ENCODE measurements around the gene CFAP43.

The CFAP43 gene

DNA sequence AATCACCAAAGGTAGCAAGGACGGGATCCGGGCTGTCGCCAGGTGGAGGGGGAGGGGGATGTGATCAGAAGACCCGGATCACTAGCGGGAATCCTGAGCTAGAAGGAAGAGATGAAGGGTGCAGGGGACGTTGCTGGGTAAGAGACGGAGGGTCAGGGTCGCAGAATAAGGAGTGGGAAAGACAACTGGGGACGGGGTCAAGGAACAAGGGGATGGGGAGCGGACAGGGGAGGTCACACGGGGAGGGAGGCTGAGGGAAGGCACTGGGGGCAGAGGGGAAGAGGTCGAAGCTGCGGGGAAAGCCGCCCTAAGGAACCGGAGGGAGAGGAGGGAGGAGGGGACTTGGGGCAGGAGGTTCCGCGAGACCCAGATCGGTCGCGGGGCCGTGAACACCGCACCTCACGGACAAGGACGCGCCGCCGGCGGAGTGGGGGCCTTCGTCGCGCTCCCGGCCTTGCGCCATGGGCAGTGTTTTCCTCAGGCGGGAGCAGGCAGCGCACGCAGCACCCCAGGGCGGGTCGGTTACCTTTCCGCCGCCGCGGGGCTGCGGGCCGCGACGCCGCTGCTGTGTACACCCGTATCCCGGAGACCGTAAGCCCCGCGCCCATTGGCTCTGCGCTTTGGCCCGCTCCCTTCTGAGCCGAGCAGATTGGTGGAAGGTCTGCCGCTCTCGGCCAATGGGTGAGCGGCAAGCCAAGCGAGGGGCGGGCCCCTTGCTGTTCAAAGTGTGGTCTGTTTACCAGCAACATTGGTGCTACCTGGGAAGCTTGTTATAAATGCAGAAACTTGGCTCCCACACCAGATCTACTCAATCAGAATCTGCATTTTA lies at the start of gene CFAP43:
CFAP43 (minus strand) TSS at position 581 of the 829 bp plus-strand sequence; CDS start at position 463, 118 bp downstream.
- peak; percentile 97 for DNase-seq (ENCODE audit: low read depth, low spot score)

DNA sequence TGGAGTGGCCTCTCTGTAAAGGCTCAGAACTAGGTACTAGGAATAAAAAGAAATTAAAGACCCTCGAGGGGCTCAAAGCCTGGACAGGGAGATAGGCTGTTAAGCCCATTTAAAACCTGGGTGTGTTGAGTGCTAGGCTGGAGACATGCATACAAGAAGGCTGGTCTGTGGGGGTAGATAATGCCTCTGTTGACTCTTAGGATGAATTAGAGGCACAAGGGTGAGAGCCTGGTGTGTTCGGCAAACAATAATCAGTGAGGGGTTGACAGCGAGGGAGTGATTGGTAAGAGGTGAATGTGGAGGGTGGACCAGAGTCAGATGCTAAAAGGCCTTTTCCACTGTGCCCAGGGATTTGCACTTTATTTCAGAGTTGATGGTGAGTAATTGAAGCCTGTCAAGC lies 49.5 kb upstream of the CFAP43 start:
- DNase-seq (ENCODE audit: low read depth, low spot score) = no peak

DNA sequence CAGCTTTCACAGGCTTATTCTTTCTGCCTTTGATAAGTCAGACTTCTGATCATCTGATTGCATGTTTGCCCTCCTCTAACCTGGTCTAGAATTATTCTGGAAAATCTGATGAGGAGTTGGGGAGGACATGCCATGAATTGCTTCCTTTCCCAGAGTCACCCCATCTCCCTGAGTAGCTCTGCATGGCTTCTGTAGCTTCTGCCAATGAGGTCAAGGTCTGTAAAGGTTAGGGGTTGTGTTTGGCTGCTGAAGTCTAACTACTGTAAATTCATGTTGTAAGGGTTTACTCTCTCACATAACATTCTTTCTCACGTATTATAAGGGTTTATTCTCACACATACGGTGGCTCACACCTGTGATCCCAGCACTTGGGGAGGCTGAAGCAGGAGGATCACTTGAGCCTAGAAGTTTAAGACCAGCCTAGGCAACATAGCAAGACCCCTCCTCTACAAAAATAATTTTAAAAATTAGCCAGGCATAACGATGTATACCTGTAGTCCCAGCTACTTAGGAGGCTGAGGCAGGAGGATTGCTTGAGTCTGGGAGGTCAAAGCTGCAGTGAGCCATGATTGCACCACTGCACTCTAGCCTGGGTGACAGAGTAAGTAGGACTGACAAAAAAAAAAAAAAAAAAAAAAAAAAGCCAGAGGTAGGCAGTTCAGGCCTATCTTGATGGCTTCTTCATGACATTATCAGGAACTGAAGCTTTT lies 47.5 kb upstream of the CFAP43 start:
- no peak for DNase-seq (ENCODE audit: low read depth, low spot score)

- DNase-seq (ENCODE audit: low read depth, low spot score) = no peak
Observed at GRCh38 chr10:104277785-104278184, 45.6 kb upstream of the CFAP43 start.

- DNase-seq (ENCODE audit: low read depth, low spot score) = no peak
Observed at GRCh38 chr10:104276192-104276591, 44.0 kb upstream of the CFAP43 start.

DNA sequence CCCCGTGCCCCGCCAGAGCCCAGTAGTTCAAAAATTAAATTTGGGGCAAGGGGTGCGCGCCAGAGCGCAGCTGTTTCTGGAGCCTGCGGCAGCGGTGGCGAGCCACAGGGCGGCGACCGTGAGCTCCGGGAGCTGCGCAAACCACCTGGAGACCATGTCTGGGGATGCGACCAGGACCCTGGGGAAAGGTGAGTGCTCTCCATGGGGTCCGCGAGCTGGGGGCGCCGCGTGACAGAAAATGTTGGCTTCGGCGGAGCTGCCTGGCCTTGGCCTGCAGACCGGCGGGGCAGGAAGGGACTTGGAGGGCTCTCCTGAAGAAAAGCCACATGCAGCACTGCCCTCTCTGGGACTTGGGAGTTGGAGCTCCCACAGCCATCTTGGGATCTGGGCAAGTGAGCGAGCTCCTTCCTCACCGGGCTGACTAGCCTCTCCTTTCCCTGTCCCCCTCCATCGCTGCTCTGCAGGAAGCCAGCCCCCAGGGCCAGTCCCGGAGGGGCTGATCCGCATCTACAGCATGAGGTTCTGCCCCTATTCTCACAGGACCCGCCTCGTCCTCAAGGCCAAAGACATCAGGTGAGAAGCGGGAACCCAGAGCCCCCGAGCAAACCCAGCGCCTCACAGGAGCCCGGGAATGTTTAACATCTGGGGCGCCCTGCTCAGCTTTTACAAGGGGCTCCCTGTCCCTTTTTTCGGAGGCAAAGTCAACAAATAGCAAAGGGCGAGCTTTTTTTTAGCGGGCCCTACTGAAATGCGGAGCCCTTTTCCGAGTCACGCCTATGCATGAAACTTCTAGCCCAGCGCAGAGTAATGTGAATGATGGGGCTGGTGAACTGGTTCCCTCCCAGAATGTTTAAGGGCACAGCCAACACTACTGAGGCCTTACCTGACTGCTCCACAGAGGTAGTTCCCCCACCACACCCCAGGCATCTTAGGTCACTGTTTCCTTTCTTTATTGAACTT lies 42.9 kb upstream of the CFAP43 start:
- no peak for DNase-seq (ENCODE audit: low read depth, low spot score)

GRCh38 chr10:104273899-104274575 lies 41.9 kb upstream of the CFAP43 start:
- no peak for DNase-seq (ENCODE audit: low read depth, low spot score)

- DNase-seq (ENCODE audit: low read depth, low spot score) = no peak
Observed at GRCh38 chr10:104273286-104273685, 41.1 kb upstream of the CFAP43 start.

- peak; percentile 96 for DNase-seq (ENCODE audit: low read depth, low spot score)
Observed at GRCh38 chr10:104268713-104269645, 36.8 kb upstream of the CFAP43 start, which contains the start of gene GSTO2. TSS of gene GSTO2 (plus strand) at chr10:104269184. CDS start at chr10:104274916, 5,732 bp downstream.

DNA sequence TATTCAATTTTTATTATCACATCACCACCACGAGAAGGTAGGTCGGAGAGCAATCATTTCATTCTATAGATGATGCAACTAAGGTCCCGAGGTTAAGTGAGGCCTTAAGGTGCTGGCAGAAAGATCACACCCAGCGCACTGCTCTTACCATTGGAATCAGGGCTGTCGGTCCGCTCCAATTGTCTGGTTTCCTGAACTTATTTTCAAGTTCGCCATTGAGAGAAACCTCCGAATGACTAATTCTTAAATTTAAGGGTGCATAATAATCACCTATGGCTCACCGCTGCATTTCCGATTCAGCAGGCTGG lies 36.2 kb upstream of the CFAP43 start:
- no peak for DNase-seq (ENCODE audit: low read depth, low spot score)

DNA sequence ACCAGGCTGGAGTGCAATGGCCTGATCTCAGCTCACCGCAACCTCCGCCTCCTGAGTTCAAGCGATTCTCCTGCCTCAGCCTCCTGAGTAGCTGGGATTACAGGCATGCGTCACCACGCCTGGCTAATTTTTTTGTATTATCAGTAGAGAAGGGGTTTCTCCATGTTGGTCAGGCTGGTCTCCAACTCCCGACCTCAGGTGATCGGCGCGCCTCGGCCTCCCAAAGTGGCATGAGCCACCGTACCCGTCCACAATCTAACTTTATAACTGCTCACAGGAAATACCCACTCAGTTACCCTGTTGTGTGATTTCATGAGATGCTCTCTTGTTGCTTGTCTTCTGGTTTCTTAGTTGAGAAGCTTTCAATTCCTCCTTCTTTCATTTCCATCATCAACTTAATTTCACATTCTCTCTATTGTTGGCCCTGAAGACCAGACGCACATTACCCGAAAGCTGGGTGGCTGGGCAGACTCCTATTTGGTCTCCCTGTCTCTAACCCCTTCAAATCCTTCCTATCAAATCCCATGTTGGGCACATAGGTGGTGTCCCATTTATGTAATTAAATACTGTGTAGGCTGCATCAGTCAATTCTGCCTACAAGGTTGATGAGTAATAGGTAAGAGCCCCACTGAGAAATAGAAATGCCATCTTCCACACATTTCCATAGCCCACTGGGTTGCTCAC lies 35.7 kb upstream of the CFAP43 start:
- DNase-seq (ENCODE audit: low read depth, low spot score) = no peak

DNA sequence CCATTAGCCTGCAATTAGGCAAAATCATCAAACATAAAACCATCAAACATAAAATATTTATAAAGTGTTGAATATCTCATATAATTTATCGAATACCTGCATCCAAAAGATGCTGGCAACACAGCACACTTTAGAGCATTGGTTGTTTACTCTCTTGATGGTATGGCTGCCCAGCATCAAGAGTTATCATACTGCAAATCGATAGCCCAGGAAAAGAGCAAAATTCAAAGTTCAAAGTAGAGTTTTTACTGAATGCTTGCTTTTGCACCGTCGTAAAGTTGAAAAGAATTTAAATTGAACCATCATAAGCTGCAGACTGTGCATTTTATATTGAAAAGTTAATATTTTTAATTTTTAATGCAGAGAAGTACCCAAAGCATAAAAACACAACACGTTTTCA lies 32.6 kb upstream of the CFAP43 start:
- DNase-seq (ENCODE audit: low read depth, low spot score) = no peak

DNA sequence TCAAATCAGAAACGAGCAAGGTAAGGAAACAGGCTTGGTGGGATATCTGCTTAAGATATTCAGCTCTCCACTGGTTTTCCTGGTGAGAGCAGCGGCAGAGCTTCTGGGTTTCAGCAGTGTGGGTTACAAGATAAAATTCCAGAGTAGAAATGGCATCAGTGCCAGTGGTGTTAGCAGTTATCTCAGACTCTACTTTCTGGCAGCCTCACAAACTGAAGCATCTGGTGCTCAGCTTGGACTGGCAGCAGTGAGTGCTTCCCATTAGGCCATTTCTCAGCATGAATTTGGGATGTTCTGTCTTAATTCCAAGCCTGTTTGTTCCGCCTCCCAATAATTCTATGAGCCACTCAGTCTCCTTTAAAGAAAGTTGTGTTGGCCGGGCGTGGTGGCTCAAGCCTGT lies 29.9 kb upstream of the CFAP43 start:
- DNase-seq (ENCODE audit: low read depth, low spot score) = no peak

- no peak for DNase-seq (ENCODE audit: low read depth, low spot score)
Observed at GRCh38 chr10:104260775-104261115, 28.6 kb upstream of the CFAP43 start.

- DNase-seq (ENCODE audit: low read depth, low spot score) = no peak
Observed at GRCh38 chr10:104259999-104260774, 28.0 kb upstream of the CFAP43 start.

DNA sequence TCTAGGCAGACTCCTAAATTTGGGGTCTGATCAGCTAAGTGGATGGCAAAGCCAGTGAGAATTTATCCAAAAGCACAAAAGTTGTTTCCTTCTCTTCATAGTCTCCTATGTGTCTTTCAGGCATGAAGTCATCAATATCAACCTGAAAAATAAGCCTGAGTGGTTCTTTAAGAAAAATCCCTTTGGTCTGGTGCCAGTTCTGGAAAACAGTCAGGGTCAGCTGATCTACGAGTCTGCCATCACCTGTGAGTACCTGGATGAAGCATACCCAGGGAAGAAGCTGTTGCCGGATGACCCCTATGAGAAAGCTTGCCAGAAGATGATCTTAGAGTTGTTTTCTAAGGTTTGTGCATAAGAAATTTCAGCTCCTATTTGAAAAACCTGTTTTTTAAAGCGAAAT lies 27.3 kb upstream of the CFAP43 start:
- DNase-seq (ENCODE audit: low read depth, low spot score) = no peak

DNA sequence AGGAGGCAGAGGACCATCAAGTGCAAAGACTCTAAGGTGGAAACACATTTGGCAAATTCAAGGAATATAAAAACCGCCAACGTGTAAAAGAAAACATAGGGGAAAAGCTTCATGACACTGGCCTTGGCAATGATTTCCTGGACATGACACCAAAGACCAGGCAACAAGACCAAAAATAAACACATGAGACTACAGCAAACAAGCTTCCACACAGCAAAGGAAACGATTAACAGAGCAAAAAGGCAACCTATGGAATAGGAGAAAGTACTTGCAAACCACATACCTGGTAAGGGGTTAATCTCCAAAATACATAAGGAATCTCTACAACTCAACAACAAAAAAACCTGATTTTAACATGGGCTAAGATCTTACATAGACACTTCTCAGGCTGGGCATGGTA lies 26.0 kb upstream of the CFAP43 start:
- DNase-seq (ENCODE audit: low read depth, low spot score) = no peak

- DNase-seq (ENCODE audit: low read depth, low spot score) = no peak
Observed at GRCh38 chr10:104257235-104257634, 25.1 kb upstream of the CFAP43 start.

- DNase-seq (ENCODE audit: low read depth, low spot score) = no peak
Observed at GRCh38 chr10:104256335-104256961, 24.3 kb upstream of the CFAP43 start.
